ENCODE results near the gene TCF25. TPM values are rescaled to one million over a fixed set of nuclear protein-coding genes. Genes with fewer than 3 reads are reported as not detected.

TCF25 gene
- total RNA-seq, 1 donor from 2014 or later, result 210 TPM

DNA sequence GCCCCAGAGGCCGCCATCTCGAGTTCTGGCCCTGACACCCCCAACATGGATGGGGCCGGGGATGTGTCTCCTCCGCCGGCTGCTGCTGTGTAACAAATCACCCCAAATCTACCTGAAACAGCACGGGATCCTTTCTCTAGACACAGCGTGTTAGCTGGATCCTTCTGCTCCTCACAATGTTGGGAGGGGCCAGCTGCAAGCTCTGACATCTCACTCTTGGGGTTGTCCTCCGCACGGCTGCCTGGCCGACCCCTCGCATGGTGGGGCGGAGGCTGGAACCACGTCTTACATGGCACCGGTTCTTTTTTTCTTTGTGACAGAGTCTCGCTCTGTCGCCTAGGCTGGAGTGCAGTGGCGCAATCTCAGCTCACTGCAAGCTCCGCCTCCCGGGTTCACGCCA, 63.6 kb downstream of the TCF25 start:
- no peak for DNase-seq (ENCODE audit: low spot score)
- no peak overlapping the region for H3K27ac Mint-ChIP-seq (ENCODE audit: unreplicated experiment)
- peaks cover 11% of the 10 kb centered on the region for H3K36me3 Mint-ChIP-seq (ENCODE audit: low read depth, unreplicated experiment)

GRCh38 chr16:89938175-89938885, 64.9 kb downstream of the TCF25 start:
- no peak for DNase-seq (ENCODE audit: low spot score)
- Mint-ChIP-seq H3K27me3 (ENCODE audit: unreplicated experiment) (peaks cover 10% of the 10 kb centered on the region), H3K27ac (ENCODE audit: unreplicated experiment) (no peak overlapping the region), H3K4me3 (ENCODE audit: unreplicated experiment) (no peak overlapping the region), H3K4me1 (ENCODE audit: unreplicated experiment) (no peaks in the 10 kb centered on the region), H3K9me3 (ENCODE audit: unreplicated experiment) (no peaks in the 10 kb centered on the region), H3K36me3 (ENCODE audit: low read depth, unreplicated experiment) (peaks cover 11% of the 10 kb centered on the region)
- TF ChIP-seq CTCF (IDR thresholded peaks at IDR 0.05; ENCODE audit: unreplicated experiment), result no peak

More for the DNA sequence above, 63.6 kb downstream of the TCF25 start:
- peaks cover 12% of the 10 kb centered on the region for H3K27me3 Mint-ChIP-seq (ENCODE audit: unreplicated experiment)
- no peaks in the 10 kb centered on the region for H3K4me1 Mint-ChIP-seq (ENCODE audit: unreplicated experiment)
- H3K4me3 Mint-ChIP-seq (ENCODE audit: unreplicated experiment), result no peak overlapping the region
- TF ChIP-seq CTCF (IDR thresholded peaks at IDR 0.05; ENCODE audit: unreplicated experiment), result no peak
- H3K9me3 Mint-ChIP-seq (ENCODE audit: unreplicated experiment), result no peaks in the 10 kb centered on the region

DNA sequence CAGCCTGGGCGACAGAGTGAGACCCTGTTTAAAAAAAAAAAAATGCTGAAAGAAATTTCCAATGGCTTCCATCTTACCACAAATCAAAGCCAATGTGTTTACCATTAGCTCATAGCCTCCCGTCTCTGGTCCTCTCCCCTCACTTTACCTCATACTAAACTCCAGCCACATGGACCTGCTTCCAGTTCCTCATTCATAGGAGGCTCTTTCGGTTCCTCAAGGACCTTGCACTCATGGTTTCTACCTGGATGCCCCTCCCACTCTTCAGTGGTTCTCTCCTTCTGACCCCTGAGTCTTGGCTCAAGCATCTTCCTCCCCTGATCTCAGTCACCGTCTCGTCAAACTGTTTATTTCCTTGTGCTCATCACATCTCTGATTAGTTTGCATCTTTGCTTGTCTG, 71.4 kb downstream of the TCF25 start:
- no peak for TF ChIP-seq CTCF (IDR thresholded peaks at IDR 0.05; ENCODE audit: unreplicated experiment)
- Mint-ChIP-seq H3K4me3 (ENCODE audit: unreplicated experiment) (no peak overlapping the region), H3K4me1 (ENCODE audit: unreplicated experiment) (peaks cover 2% of the 10 kb centered on the region), H3K36me3 (ENCODE audit: low read depth, unreplicated experiment) (peaks cover 4% of the 10 kb centered on the region), H3K9me3 (ENCODE audit: unreplicated experiment) (no peaks in the 10 kb centered on the region), H3K27ac (ENCODE audit: unreplicated experiment) (no peak overlapping the region), H3K27me3 (ENCODE audit: unreplicated experiment) (peaks cover 13% of the 10 kb centered on the region)
- DNase-seq (ENCODE audit: low spot score), result no peak

DNA sequence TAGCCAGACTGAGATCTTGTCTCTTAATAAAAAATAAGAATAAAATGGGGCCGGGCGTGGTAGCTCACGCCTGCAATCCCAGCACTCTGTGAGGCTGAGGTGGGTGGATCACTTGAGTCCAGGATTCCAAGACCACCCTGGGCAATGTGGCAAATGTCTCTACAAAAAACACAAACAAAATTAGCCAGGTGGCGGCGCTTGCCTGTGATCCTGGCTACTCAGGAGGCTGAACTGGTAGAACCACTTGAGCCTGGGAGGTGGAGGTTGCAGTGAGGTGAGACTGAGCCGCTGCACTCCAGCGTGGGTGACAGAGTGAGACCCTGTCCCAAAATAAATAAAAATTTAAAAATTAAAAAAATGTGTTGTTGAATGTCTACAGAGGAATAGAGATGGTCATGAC, 72.3 kb downstream of the TCF25 start:
- no peaks in the 10 kb centered on the region for H3K9me3 Mint-ChIP-seq (ENCODE audit: unreplicated experiment)
- no peak overlapping the region for H3K4me3 Mint-ChIP-seq (ENCODE audit: unreplicated experiment)
- no peak for TF ChIP-seq CTCF (IDR thresholded peaks at IDR 0.05; ENCODE audit: unreplicated experiment)
- no peak for DNase-seq (ENCODE audit: low spot score)
- H3K27ac Mint-ChIP-seq (ENCODE audit: unreplicated experiment), result no peak overlapping the region
- H3K4me1 Mint-ChIP-seq (ENCODE audit: unreplicated experiment), result peaks cover 5% of the 10 kb centered on the region
- peaks cover 4% of the 10 kb centered on the region for H3K36me3 Mint-ChIP-seq (ENCODE audit: low read depth, unreplicated experiment)
- H3K27me3 Mint-ChIP-seq (ENCODE audit: unreplicated experiment), result peaks cover 16% of the 10 kb centered on the region

GRCh38 chr16:89946515-89946914, 73.1 kb downstream of the TCF25 start:
- peaks cover 16% of the 10 kb centered on the region for H3K27me3 Mint-ChIP-seq (ENCODE audit: unreplicated experiment)
- no peaks in the 10 kb centered on the region for H3K9me3 Mint-ChIP-seq (ENCODE audit: unreplicated experiment)
- peaks cover 4% of the 10 kb centered on the region for H3K36me3 Mint-ChIP-seq (ENCODE audit: low read depth, unreplicated experiment)
- H3K4me1 Mint-ChIP-seq (ENCODE audit: unreplicated experiment), result peaks cover 5% of the 10 kb centered on the region
- no peak for TF ChIP-seq CTCF (IDR thresholded peaks at IDR 0.05; ENCODE audit: unreplicated experiment)
- no peak for DNase-seq (ENCODE audit: low spot score)
- no peak overlapping the region for H3K27ac Mint-ChIP-seq (ENCODE audit: unreplicated experiment)
- no peak overlapping the region for H3K4me3 Mint-ChIP-seq (ENCODE audit: unreplicated experiment)
